Measurements from ENCODE around the gene CHKB.

DNA sequence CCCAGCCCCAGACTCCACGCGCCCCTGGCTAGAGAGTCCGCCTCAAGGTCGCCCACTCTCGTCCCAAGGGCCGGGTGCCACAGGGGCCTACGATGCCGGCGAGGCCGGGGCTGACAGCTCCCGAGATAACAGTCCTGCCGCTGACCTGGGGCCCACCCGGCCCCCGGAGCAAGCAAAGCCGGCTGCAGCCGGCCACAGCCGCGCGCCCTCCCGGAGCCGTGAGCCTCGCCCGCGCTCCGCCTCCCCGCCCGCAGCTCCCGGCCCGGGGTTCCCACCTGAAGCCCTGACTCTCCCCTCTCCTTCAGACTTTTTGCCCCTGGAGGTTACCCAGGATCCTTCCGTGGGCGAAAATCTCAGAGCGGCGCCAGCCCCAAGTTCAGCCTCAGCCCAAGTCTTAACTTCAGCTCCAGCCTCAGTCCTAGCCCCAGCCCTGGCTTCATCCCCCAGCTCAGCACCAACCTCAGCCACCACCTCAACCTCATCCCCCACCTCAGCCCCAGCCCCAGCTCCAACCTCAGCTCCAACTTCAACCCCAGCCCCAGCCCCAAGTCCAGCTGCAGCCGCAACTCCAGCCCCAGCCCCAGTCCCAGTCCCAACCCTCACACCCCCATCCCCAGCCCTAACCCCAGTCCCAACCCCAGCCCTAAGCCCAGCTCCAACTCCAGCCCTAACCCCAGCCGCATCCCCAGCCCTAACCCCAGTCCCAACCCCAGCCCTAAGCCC, 35.2 kb downstream of the CHKB start:
- TF ChIP-seq, protein P1, sequence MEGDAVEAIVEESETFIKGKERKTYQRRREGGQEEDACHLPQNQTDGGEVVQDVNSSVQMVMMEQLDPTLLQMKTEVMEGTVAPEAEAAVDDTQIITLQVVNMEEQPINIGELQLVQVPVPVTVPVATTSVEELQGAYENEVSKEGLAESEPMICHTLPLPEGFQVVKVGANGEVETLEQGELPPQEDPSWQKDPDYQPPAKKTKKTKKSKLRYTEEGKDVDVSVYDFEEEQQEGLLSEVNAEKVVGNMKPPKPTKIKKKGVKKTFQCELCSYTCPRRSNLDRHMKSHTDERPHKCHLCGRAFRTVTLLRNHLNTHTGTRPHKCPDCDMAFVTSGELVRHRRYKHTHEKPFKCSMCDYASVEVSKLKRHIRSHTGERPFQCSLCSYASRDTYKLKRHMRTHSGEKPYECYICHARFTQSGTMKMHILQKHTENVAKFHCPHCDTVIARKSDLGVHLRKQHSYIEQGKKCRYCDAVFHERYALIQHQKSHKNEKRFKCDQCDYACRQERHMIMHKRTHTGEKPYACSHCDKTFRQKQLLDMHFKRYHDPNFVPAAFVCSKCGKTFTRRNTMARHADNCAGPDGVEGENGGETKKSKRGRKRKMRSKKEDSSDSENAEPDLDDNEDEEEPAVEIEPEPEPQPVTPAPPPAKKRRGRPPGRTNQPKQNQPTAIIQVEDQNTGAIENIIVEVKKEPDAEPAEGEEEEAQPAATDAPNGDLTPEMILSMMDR (optimal IDR thresholded peaks at IDR 0.05 in 1 of 3, IDR thresholded peaks at IDR 0.05 in 1 of 3, conservative IDR thresholded peaks at IDR 0.05 in 1 of 3; ENCODE audit: extremely low read depth in 1 of 3, insufficient read depth in 2 of 3, low read length in 3 of 3) = no peak
- no peak for TF ChIP-seq EZH2 (IDR thresholded peaks at IDR 0.05; ENCODE audit: low read length)
